ENCODE results near the gene PARS2.
A peak's percentile ranks its signal among the peaks of the same experiment; 100 is the strongest.

PARS2 gene

DNA sequence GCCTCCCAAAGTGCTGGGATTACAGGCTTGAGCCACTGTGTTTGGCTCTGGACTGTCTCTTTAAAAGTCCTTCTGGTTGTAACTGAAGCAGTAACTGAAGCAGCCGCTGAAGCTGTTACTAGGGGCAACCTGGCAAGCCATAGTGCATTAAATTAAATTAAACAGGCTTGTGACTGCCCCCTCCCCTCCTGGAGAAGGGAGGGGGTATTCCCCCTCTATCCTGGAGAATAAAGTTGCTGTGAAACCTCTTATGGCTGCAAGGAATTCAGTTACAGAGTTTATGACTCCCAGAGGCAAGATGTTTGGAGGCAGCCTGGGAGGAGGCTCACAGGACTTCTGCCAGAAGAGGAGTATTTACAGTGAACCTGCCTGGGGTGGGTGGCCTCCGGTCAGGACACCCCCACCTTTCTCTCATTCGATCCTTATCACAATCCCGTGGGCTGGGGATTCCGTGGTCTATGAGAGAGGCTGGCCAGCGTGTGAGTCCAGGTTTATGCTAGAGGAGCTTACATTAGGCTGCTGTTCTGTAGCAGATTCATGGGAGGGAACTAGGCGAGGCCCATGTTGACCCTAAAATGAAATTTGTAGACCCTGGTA is 28.5 kb upstream of the PARS2 start:
- no peak overlapping the region for H3K4me3 ChIP-seq (ENCODE audit: low read depth, low read length)
- TF ChIP-seq, protein P1, sequence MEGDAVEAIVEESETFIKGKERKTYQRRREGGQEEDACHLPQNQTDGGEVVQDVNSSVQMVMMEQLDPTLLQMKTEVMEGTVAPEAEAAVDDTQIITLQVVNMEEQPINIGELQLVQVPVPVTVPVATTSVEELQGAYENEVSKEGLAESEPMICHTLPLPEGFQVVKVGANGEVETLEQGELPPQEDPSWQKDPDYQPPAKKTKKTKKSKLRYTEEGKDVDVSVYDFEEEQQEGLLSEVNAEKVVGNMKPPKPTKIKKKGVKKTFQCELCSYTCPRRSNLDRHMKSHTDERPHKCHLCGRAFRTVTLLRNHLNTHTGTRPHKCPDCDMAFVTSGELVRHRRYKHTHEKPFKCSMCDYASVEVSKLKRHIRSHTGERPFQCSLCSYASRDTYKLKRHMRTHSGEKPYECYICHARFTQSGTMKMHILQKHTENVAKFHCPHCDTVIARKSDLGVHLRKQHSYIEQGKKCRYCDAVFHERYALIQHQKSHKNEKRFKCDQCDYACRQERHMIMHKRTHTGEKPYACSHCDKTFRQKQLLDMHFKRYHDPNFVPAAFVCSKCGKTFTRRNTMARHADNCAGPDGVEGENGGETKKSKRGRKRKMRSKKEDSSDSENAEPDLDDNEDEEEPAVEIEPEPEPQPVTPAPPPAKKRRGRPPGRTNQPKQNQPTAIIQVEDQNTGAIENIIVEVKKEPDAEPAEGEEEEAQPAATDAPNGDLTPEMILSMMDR (conservative IDR thresholded peaks at IDR 0.05; ENCODE audit: low read depth, low read length), result no peak
- DNase-seq (ENCODE audit: low read depth), result no peak

GRCh38 chr1:54791880-54792522 is 27.7 kb upstream of the PARS2 start:
- TF ChIP-seq, protein P1 (conservative IDR thresholded peaks at IDR 0.05; ENCODE audit: low read depth, low read length), result peak; percentile 83
- DNase-seq (ENCODE audit: low read depth), result peak; percentile 66
- no peak overlapping the region for H3K4me3 ChIP-seq (ENCODE audit: low read depth, low read length)

GRCh38 chr1:54788459-54788858 is 24.1 kb upstream of the PARS2 start:
- DNase-seq (ENCODE audit: low read depth), result no peak
- no peak overlapping the region for H3K4me3 ChIP-seq (ENCODE audit: low read depth, low read length)
- TF ChIP-seq, protein P1 (conservative IDR thresholded peaks at IDR 0.05; ENCODE audit: low read depth, low read length), result no peak

DNA sequence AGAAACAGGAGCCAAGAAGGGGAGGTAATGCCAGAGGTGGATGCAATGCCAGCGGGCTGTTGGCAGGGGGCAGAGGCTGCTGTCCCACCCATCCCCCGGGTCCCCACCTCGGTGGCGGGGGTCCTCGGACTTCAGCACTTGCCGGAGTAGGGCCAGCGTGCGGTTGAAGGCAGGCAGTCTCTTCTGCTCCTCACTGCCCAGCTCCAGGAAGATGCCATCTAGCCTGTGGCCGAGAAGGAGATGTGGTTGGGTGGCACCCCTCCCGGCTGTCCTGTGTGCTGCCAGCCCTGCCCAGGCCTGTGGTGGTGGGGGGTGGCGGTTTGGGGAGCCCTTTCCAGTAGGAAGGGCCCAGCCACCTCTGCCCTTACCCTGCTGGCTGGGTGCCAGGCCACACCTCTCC is 23.3 kb upstream of the PARS2 start:
- H3K4me3 ChIP-seq (ENCODE audit: low read depth, low read length), result no peak overlapping the region
- TF ChIP-seq, protein P1 (conservative IDR thresholded peaks at IDR 0.05; ENCODE audit: low read depth, low read length), result no peak
- no peak for DNase-seq (ENCODE audit: low read depth)

DNA sequence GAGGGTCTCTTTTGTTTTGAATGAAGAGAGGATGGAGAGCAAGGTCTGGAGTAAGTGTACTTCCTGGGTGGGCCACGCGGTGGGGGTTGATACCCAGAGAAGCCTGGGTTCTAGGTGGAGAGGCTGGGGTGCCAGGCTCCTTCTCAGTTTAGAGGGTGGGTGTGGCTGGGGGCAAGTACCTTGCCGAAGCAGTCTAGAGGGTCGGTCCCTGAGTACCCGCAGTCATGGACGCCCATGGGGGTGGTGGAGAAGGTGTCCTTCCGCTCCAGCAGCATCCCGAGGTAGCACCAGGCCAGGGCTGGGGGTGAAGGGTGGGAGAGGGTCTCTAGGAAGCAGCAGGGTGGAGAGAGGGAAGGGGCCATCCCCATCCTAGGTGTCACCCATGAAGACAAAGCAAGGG is 22.5 kb upstream of the PARS2 start:
- TF ChIP-seq, protein P1 (conservative IDR thresholded peaks at IDR 0.05; ENCODE audit: low read depth, low read length), result no peak
- no peak for DNase-seq (ENCODE audit: low read depth)
- H3K4me3 ChIP-seq (ENCODE audit: low read depth, low read length), result no peak overlapping the region

- TF ChIP-seq, protein P1 (conservative IDR thresholded peaks at IDR 0.05; ENCODE audit: low read depth, low read length), result no peak
- no peak for DNase-seq (ENCODE audit: low read depth)
- H3K4me3 ChIP-seq (ENCODE audit: low read depth, low read length), result no peak overlapping the region
These were observed 19.7 kb upstream of the PARS2 start for GRCh38 chr1:54784066-54784465.

GRCh38 chr1:54782588-54782987 is 18.3 kb upstream of the PARS2 start:
- H3K4me3 ChIP-seq (ENCODE audit: low read depth, low read length), result no peak overlapping the region
- TF ChIP-seq, protein P1 (conservative IDR thresholded peaks at IDR 0.05; ENCODE audit: low read depth, low read length), result no peak
- DNase-seq (ENCODE audit: low read depth), result no peak

Data from choroid plexus epithelial cell (primary cell).